OCI-LY7 (cell line): ENCODE measurements around the gene PLD5.
"Not testable (repeated sequence)": the region's sequence is repeated elsewhere in the genome, so short reads cannot be mapped to it uniquely, and the experiment has no call there.

Experiments used
- CTCF ChIP-seq: fragments of 200-600 bp; sonication (generic); conservative IDR thresholded peaks from 2 replicates; pipeline ENCODE4 v1.5.1; 2014; ENCODE audit warnings: mild to moderate bottlenecking, antibody characterized with exemption, low read length, moderate library complexity, mixed read lengths
- EZH2phosphoT487 ChIP-seq: fragments of 200-600 bp; sonication (generic); IDR thresholded peaks from 2 replicates; pipeline ENCODE4 v1.6.1; 2018; ENCODE audit warnings: low read depth, borderline replicate concordance, mild to moderate bottlenecking, mixed run types, antibody characterized with exemption, low read length, moderate library complexity, mixed read lengths

DNA sequence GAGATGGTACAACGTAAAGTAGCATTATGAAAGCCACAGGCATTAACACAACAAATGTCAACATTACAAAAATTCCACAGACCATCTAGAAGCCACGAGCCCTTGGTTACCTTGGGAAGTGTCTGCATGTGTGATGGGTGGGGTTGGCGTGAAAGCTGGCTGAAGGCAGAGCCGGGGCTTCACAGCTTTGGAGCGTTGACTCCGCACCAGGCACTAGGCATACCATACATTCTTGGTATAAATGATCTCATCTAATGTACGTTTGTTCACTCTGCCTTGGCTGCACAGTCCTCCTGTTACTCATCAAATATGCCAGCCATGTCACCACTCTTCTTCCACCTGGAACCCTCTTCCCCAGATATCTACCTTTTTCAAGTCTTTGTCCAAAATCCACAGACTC lies 202.5 kb downstream of the PLD5 start:
- TF ChIP-seq CTCF, EZH2phosphoT487: not testable (repeated sequence)
